WTC11 (cell line): ENCODE data around the gene TBC1D21. TPM values are rescaled to one million over a fixed set of nuclear protein-coding genes. Genes with fewer than 3 reads are reported as not detected.

Experiments
- ATAC-seq: fragments of 200-7000 bp; cut with Tn5 transposase; 2 replicates; pipeline ENCODE4 v1.10.0; 2021; ENCODE audit warnings: mild to moderate bottlenecking, moderate library complexity
- CTCF ChIA-PET: fragments of 300-600 bp; sonication (Branson Sonifier 250); formaldehyde crosslinking; loops from one replicate; lab custom pipeline; 2021; ENCODE audit warnings: antibody characterized with exemption; lab: Charles Lee
- POLR2A ChIA-PET: fragments of 350-600 bp; sonication (Branson Sonifier 250); formaldehyde crosslinking; loops from one replicate; lab custom pipeline; 2021; ENCODE audit warnings: antibody characterized with exemption; lab: Charles Lee
- DNase-seq: peaks from one replicate; pipeline ENCODE4 v3.0.0; 2021; ENCODE audit warnings: low spot score
- H3K27ac Mint-ChIP-seq: 2 replicates; pipeline ENCODE4 v1.8.0; 2021; ENCODE audit warnings: mixed read lengths
- H3K27me3 Mint-ChIP-seq: 2 replicates; pipeline ENCODE4 v1.8.0; 2021; ENCODE audit warnings: low read depth, mild to moderate bottlenecking, moderate library complexity, mixed read lengths
- H3K36me3 Mint-ChIP-seq: 2 replicates; pipeline ENCODE4 v1.8.0; 2021; ENCODE audit warnings: mixed read lengths
- H3K4me1 Mint-ChIP-seq: 2 replicates; pipeline ENCODE4 v1.8.0; 2022; ENCODE audit warnings: mixed read lengths
- H3K4me3 Mint-ChIP-seq: 2 replicates; pipeline ENCODE4 v1.8.0; 2021; ENCODE audit warnings: mild to moderate bottlenecking, moderate library complexity, mixed read lengths
- H3K9me3 Mint-ChIP-seq: 2 replicates; pipeline ENCODE4 v1.8.0; 2021; ENCODE audit warnings: mixed read lengths
- CREM ChIP-seq: sonication (generic); formaldehyde crosslinking; IDR thresholded peaks from 2 replicates; pipeline ENCODE4 v1.8.1; 2022; ENCODE audit warnings: mild to moderate bottlenecking, missing genetic modification reagents, moderate library complexity
- E2F5 ChIP-seq: sonication (generic); formaldehyde crosslinking; IDR thresholded peaks from 2 replicates; pipeline ENCODE4 v1.8.1; 2022; ENCODE audit warnings: mild to moderate bottlenecking, moderate library complexity, missing genetic modification reagents
- EMX1 ChIP-seq: fragments of 250-450 bp; sonication (Bioruptor Pico); IDR thresholded peaks from 2 replicates; pipeline ENCODE4 v1.8.0; 2021; ENCODE audit warnings: mild to moderate bottlenecking
- FOXP4 ChIP-seq: sonication (generic); formaldehyde crosslinking; IDR thresholded peaks from 2 replicates; pipeline ENCODE4 v1.8.0; 2022; ENCODE audit warnings: mild to moderate bottlenecking, missing genetic modification reagents
- GTF2I ChIP-seq: fragments of 250-450 bp; sonication (Bioruptor Pico); conservative IDR thresholded peaks from 2 replicates; pipeline ENCODE4 v1.4.0; 2021; ENCODE audit warnings: mild to moderate bottlenecking
- JUN ChIP-seq: sonication (generic); formaldehyde crosslinking; IDR thresholded peaks from 2 replicates; pipeline ENCODE4 v1.8.0; 2023; ENCODE audit warnings: mild to moderate bottlenecking, missing genetic modification reagents
- KAT7 ChIP-seq: sonication (generic); formaldehyde crosslinking; IDR thresholded peaks from 2 replicates; pipeline ENCODE4 v1.8.1; 2023; ENCODE audit warnings: missing genetic modification reagents, mild to moderate bottlenecking, borderline replicate concordance
- MXD4 ChIP-seq: fragments of 250-450 bp; sonication (Bioruptor Pico); IDR thresholded peaks from 2 replicates; pipeline ENCODE4 v1.8.0; 2021; ENCODE audit warnings: mild to moderate bottlenecking, moderate library complexity, borderline replicate concordance
- NFYB ChIP-seq: sonication (generic); formaldehyde crosslinking; conservative IDR thresholded peaks from 2 replicates; pipeline ENCODE4 v1.8.0; 2022; ENCODE audit warnings: low read depth, missing genetic modification reagents
- OVOL2 ChIP-seq: fragments of 250-450 bp; sonication (Bioruptor Pico); IDR thresholded peaks from 2 replicates; pipeline ENCODE4 v1.9.0; 2021; ENCODE audit warnings: mild to moderate bottlenecking, borderline replicate concordance
- RELA ChIP-seq: sonication (generic); formaldehyde crosslinking; IDR thresholded peaks from 2 replicates; pipeline ENCODE4 v1.8.1; 2022; ENCODE audit warnings: missing genetic modification reagents, mild to moderate bottlenecking, borderline replicate concordance
- RORB ChIP-seq: fragments of 250-450 bp; sonication (Bioruptor Pico); IDR thresholded peaks from 2 replicates; pipeline ENCODE4 v1.9.0; 2021; ENCODE audit warnings: mild to moderate bottlenecking
- SMAD3 ChIP-seq: sonication (generic); formaldehyde crosslinking; IDR thresholded peaks from 2 replicates; pipeline ENCODE4 v1.8.0; 2022; ENCODE audit warnings: missing genetic modification reagents, mild to moderate bottlenecking, borderline replicate concordance
- SOX15 ChIP-seq: fragments of 250-450 bp; sonication (Bioruptor Pico); IDR thresholded peaks from 2 replicates; pipeline ENCODE4 v1.9.0; 2021; ENCODE audit warnings: mild to moderate bottlenecking
- TEAD4 ChIP-seq: sonication (generic); formaldehyde crosslinking; IDR thresholded peaks from 2 replicates; pipeline ENCODE4 v1.8.0; 2022; ENCODE audit warnings: mild to moderate bottlenecking, missing genetic modification reagents
- ZNF121 ChIP-seq: sonication (generic); formaldehyde crosslinking; IDR thresholded peaks from 2 replicates; pipeline ENCODE4 v1.8.0; 2023; ENCODE audit warnings: missing genetic modification reagents
- ZNF263 ChIP-seq: sonication (generic); formaldehyde crosslinking; IDR thresholded peaks from 2 replicates; pipeline ENCODE4 v1.8.1; 2022; ENCODE audit warnings: low read depth, mild to moderate bottlenecking, moderate library complexity, missing genetic modification reagents
- ZNF317 ChIP-seq: sonication (generic); formaldehyde crosslinking; IDR thresholded peaks from 2 replicates; pipeline ENCODE4 v1.8.1; 2023; ENCODE audit warnings: low read depth, mild to moderate bottlenecking, moderate library complexity, missing genetic modification reagents, borderline replicate concordance
- ZNF396 ChIP-seq: fragments of 250-450 bp; sonication (Bioruptor Pico); IDR thresholded peaks from 2 replicates; pipeline ENCODE4 v1.8.0; 2021; ENCODE audit warnings: mild to moderate bottlenecking, moderate library complexity, borderline replicate concordance
- ZNF425 ChIP-seq: fragments of 250-450 bp; sonication (Bioruptor Pico); conservative IDR thresholded peaks from 2 replicates; pipeline ENCODE4 v1.9.0; 2021; ENCODE audit warnings: mild to moderate bottlenecking
- ZNF512 ChIP-seq: sonication (generic); formaldehyde crosslinking; IDR thresholded peaks from 2 replicates; pipeline ENCODE4 v1.8.1; 2022; ENCODE audit warnings: missing genetic modification reagents, borderline replicate concordance
- total RNA-seq: library from RNA; stranded (reverse); gene quantifications from 3 replicates; pipeline ENCODE4 v1.2.3, GENCODE V29; 2021
- TF ChIP-seq, protein P1 (sequence below): sonication (generic); formaldehyde crosslinking; IDR thresholded peaks from 2 replicates; pipeline ENCODE4 v1.8.0; 2022; ENCODE audit warnings: mild to moderate bottlenecking, missing genetic modification reagents
- TF ChIP-seq, protein P2 (sequence below): sonication (generic); formaldehyde crosslinking; IDR thresholded peaks from 2 replicates; pipeline ENCODE4 v1.8.0; 2022; ENCODE audit warnings: missing genetic modification reagents
- TF ChIP-seq, protein P3 (sequence below): fragments of 250-450 bp; sonication (Bioruptor Pico); IDR thresholded peaks from 2 replicates; pipeline ENCODE4 v2.1.2; 2022; ENCODE audit warnings: mild to moderate bottlenecking, moderate library complexity

The TBC1D21 gene
- total RNA-seq, 1 experiment from 2014 or later: not detected

GRCh38 chr15:73908822-73909122 is 35.4 kb downstream of the TBC1D21 start (continued):
- TF ChIP-seq RORB: no peak
- no peak for TF ChIP-seq OVOL2
- no peak for TF ChIP-seq KAT7 (CRISPR knock-in tag)
- no peak for TF ChIP-seq SMAD3 (CRISPR knock-in tag)
- no peak for TF ChIP-seq SOX15 (CRISPR knock-in tag)
- TF ChIP-seq ZNF396 (CRISPR knock-in tag): no peak
- TF ChIP-seq ZNF512 (CRISPR knock-in tag): no peak

DNA sequence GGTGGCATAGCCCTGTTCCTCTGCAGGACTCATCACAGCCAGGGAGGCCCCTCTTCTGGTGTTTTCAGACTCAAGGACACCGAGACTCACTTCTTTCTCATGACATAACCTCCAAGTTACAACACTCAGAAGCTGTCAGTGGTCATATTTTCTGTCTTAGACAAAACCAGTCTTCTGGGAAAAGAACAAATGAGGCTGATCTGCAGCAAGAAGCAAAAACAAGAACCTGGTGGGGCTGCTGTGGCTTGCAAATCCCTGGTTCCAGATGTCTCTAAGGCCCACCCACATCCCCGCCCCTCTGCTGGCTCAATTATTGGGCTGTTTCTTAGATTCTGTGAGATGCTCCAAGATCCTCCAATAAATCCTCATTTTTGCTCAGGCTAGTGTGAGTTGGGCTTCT is 36.3 kb downstream of the TBC1D21 start:
- Mint-ChIP-seq H3K4me3 (no peak overlapping the region), H3K27me3 (peaks cover 7% of the 10 kb centered on the region), H3K4me1 (peaks cover 5% of the 10 kb centered on the region), H3K9me3 (no peaks in the 10 kb centered on the region), H3K36me3 (no peaks in the 10 kb centered on the region), H3K27ac (no peak overlapping the region)
- POLR2A ChIA-PET: no interaction called here
- CTCF ChIA-PET: interaction anchor here (0.7 to 4.6 kb wide), 7 partner anchors 10 to 198 kb away, joined by 4 to 45 read pairs (median 5); partner anchors contain the start of genes PML and TBC1D21
- DNase-seq (no peak), ATAC-seq (no peak)
- TF ChIP-seq JUN (CRISPR knock-in tag) (no peak), ZNF396 (CRISPR knock-in tag) (no peak), RELA (no peak), SMAD3 (CRISPR knock-in tag) (no peak), CREM (CRISPR knock-in tag) (no peak), E2F5 (CRISPR knock-in tag) (no peak), FOXP4 (CRISPR knock-in tag) (no peak), ZNF317 (no peak), NFYB (CRISPR knock-in tag) (no peak), TEAD4 (CRISPR knock-in tag) (no peak), MXD4 (CRISPR knock-in tag) (no peak), KAT7 (CRISPR knock-in tag) (no peak), ZNF121 (CRISPR knock-in tag) (no peak), EMX1 (CRISPR knock-in tag) (no peak), ZNF263 (CRISPR knock-in tag) (no peak), ZNF425 (CRISPR knock-in tag) (no peak), GTF2I (no peak)
- TF ChIP-seq, protein P1, sequence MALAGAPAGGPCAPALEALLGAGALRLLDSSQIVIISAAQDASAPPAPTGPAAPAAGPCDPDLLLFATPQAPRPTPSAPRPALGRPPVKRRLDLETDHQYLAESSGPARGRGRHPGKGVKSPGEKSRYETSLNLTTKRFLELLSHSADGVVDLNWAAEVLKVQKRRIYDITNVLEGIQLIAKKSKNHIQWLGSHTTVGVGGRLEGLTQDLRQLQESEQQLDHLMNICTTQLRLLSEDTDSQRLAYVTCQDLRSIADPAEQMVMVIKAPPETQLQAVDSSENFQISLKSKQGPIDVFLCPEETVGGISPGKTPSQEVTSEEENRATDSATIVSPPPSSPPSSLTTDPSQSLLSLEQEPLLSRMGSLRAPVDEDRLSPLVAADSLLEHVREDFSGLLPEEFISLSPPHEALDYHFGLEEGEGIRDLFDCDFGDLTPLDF (CRISPR knock-in tag): no peak
- TF ChIP-seq, protein P2, sequence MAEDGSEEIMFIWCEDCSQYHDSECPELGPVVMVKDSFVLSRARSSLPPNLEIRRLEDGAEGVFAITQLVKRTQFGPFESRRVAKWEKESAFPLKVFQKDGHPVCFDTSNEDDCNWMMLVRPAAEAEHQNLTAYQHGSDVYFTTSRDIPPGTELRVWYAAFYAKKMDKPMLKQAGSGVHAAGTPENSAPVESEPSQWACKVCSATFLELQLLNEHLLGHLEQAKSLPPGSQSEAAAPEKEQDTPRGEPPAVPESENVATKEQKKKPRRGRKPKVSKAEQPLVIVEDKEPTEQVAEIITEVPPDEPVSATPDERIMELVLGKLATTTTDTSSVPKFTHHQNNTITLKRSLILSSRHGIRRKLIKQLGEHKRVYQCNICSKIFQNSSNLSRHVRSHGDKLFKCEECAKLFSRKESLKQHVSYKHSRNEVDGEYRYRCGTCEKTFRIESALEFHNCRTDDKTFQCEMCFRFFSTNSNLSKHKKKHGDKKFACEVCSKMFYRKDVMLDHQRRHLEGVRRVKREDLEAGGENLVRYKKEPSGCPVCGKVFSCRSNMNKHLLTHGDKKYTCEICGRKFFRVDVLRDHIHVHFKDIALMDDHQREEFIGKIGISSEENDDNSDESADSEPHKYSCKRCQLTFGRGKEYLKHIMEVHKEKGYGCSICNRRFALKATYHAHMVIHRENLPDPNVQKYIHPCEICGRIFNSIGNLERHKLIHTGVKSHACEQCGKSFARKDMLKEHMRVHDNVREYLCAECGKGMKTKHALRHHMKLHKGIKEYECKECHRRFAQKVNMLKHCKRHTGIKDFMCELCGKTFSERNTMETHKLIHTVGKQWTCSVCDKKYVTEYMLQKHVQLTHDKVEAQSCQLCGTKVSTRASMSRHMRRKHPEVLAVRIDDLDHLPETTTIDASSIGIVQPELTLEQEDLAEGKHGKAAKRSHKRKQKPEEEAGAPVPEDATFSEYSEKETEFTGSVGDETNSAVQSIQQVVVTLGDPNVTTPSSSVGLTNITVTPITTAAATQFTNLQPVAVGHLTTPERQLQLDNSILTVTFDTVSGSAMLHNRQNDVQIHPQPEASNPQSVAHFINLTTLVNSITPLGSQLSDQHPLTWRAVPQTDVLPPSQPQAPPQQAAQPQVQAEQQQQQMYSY (CRISPR knock-in tag): no peak
- TF ChIP-seq, protein P3, sequence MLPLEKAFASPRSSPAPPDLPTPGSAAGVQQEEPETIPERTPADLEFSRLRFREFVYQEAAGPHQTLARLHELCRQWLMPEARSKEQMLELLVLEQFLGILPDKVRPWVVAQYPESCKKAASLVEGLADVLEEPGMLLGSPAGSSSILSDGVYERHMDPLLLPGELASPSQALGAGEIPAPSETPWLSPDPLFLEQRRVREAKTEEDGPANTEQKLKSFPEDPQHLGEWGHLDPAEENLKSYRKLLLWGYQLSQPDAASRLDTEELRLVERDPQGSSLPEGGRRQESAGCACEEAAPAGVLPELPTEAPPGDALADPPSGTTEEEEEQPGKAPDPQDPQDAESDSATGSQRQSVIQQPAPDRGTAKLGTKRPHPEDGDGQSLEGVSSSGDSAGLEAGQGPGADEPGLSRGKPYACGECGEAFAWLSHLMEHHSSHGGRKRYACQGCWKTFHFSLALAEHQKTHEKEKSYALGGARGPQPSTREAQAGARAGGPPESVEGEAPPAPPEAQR: no peak
